ENCODE measurements around the gene UBAC2. TPM values are rescaled to one million over a fixed set of nuclear protein-coding genes. Genes with fewer than 3 reads are reported as not detected.

The UBAC2 gene
- total RNA-seq, 1 experiment from 2014 or later: 45.8 TPM

DNA sequence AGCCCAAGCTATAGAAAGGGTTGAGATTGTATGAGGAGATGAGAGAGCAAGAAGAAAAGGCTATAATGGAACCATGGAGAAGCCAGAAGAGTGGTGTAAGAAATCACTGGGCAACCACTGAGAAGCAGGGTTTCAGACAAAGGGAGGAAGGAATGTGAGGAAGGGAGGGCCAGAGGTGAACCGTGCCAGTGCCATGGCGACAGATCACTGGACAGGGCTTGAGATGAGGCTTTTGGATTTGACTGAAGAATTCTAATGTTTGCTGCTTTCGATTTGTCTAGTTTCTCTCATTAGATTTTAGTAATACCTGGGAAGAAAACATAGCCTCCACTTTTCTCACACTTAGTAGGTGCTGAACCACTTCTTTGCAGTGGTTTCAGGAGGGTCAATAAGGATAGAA, 112.8 kb downstream of the UBAC2 start:
- POLR2A ChIA-PET (ENCODE audit: low non-redundant PET): no interaction called here
- BruUV-seq (replicated peaks): no TSS peak
- Histone ChIP-seq H3K4me1 (ENCODE audit: insufficient read depth, low read length, poor library complexity, severe bottlenecking) (no peaks in the 10 kb centered on the region), H3K27ac (ENCODE audit: low read depth, low read length, poor library complexity, severe bottlenecking) (no peak overlapping the region), H3K27me3 (replicated peaks; ENCODE audit: insufficient read depth, low read depth, low read length, poor library complexity) (no peaks in the 10 kb centered on the region), H3K4me3 (ENCODE audit: low read depth, low read length, poor library complexity, severe bottlenecking) (no peak overlapping the region), H3K9me3 (ENCODE audit: low read depth, low read length, poor library complexity, severe bottlenecking) (no peaks in the 10 kb centered on the region), H3K36me3 (ENCODE audit: insufficient read depth, low read length, poor library complexity, severe bottlenecking) (no peaks in the 10 kb centered on the region)
- DNase-seq (ENCODE audit: low spot score): no peak
- intact Hi-C loops (cut with micrococcal nuclease; ENCODE audit: unreplicated experiment): no loop called here
- no peak for TF ChIP-seq EZH2 (IDR thresholded peaks at IDR 0.05; ENCODE audit: borderline replicate concordance, low read depth, low read length, poor library complexity, severe bottlenecking)
- TF ChIP-seq, protein P1, sequence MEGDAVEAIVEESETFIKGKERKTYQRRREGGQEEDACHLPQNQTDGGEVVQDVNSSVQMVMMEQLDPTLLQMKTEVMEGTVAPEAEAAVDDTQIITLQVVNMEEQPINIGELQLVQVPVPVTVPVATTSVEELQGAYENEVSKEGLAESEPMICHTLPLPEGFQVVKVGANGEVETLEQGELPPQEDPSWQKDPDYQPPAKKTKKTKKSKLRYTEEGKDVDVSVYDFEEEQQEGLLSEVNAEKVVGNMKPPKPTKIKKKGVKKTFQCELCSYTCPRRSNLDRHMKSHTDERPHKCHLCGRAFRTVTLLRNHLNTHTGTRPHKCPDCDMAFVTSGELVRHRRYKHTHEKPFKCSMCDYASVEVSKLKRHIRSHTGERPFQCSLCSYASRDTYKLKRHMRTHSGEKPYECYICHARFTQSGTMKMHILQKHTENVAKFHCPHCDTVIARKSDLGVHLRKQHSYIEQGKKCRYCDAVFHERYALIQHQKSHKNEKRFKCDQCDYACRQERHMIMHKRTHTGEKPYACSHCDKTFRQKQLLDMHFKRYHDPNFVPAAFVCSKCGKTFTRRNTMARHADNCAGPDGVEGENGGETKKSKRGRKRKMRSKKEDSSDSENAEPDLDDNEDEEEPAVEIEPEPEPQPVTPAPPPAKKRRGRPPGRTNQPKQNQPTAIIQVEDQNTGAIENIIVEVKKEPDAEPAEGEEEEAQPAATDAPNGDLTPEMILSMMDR (conservative IDR thresholded peaks at IDR 0.05; ENCODE audit: low read depth, low read length): no peak
- CTCF ChIA-PET: no interaction called here

DNA sequence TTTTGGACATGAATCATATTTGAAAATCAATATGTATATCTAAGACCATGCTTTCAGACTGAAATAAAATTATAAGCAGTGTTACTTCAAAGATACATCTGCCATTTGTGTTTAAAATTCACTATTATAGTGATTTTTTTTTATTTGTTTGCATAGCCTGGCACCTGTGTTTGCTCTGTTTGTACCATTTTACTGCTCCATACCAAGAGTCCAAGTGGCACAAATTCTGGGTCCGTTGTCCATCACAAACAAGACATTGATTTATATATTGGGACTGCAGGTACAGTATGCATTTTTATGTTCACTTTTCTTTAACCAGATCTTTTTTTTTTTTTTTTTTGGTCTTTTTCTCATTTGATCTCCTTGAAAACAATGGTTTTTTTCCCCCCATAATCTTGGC, 113.3 kb downstream of the UBAC2 start:
- Histone ChIP-seq H3K4me3 (ENCODE audit: low read depth, low read length, poor library complexity, severe bottlenecking) (no peak overlapping the region), H3K27me3 (replicated peaks; ENCODE audit: insufficient read depth, low read depth, low read length, poor library complexity) (no peaks in the 10 kb centered on the region), H3K4me1 (ENCODE audit: insufficient read depth, low read length, poor library complexity, severe bottlenecking) (no peaks in the 10 kb centered on the region), H3K36me3 (ENCODE audit: insufficient read depth, low read length, poor library complexity, severe bottlenecking) (no peaks in the 10 kb centered on the region), H3K9me3 (ENCODE audit: low read depth, low read length, poor library complexity, severe bottlenecking) (no peaks in the 10 kb centered on the region), H3K27ac (ENCODE audit: low read depth, low read length, poor library complexity, severe bottlenecking) (no peak overlapping the region)
- intact Hi-C loops (cut with micrococcal nuclease; ENCODE audit: unreplicated experiment): no loop called here
- no TSS peak for BruUV-seq (replicated peaks)
- DNase-seq (ENCODE audit: low spot score): no peak
- POLR2A ChIA-PET (ENCODE audit: low non-redundant PET): no interaction called here
- CTCF ChIA-PET: no interaction called here
- TF ChIP-seq EZH2 (IDR thresholded peaks at IDR 0.05; ENCODE audit: borderline replicate concordance, low read depth, low read length, poor library complexity, severe bottlenecking): no peak
- TF ChIP-seq, protein P1 (conservative IDR thresholded peaks at IDR 0.05; ENCODE audit: low read depth, low read length): no peak

DNA sequence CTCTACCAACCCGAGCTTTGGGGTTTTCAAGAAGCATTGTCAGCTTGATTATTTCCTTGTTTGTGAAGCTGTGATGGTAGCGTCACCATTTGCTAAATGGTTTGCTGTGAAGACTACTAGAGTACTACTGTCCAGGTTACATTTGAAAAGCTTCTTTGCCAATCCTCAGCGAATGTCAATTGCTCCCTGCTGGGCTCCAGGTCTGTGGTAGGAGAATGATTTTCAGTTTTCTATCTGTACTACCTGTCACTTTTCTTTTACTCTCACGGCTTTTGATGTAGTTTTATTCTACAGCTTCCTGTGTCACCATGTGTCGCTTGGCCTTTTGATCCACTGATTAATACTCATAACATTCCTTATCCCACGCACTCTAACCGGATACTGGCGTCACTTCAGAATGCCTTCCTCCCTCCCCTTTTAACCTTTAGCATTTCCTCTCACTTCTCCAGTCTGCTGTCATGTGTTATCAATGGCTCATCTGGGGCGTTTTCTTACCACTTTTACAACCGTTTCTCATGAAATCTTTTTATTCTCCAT, 114.1 kb downstream of the UBAC2 start:
- no peak for DNase-seq (ENCODE audit: low spot score)
- Histone ChIP-seq H3K4me3 (ENCODE audit: low read depth, low read length, poor library complexity, severe bottlenecking) (no peak overlapping the region), H3K36me3 (ENCODE audit: insufficient read depth, low read length, poor library complexity, severe bottlenecking) (no peaks in the 10 kb centered on the region), H3K4me1 (ENCODE audit: insufficient read depth, low read length, poor library complexity, severe bottlenecking) (no peaks in the 10 kb centered on the region), H3K27ac (ENCODE audit: low read depth, low read length, poor library complexity, severe bottlenecking) (no peak overlapping the region), H3K9me3 (ENCODE audit: low read depth, low read length, poor library complexity, severe bottlenecking) (no peaks in the 10 kb centered on the region), H3K27me3 (replicated peaks; ENCODE audit: insufficient read depth, low read depth, low read length, poor library complexity) (no peaks in the 10 kb centered on the region)
- ChIA-PET POLR2A (ENCODE audit: low non-redundant PET) (no interaction called here), CTCF (no interaction called here)
- TF ChIP-seq, protein P1 (conservative IDR thresholded peaks at IDR 0.05; ENCODE audit: low read depth, low read length): no peak
- no peak for TF ChIP-seq EZH2 (IDR thresholded peaks at IDR 0.05; ENCODE audit: borderline replicate concordance, low read depth, low read length, poor library complexity, severe bottlenecking)
- BruUV-seq (replicated peaks): no TSS peak
- intact Hi-C loops (cut with micrococcal nuclease; ENCODE audit: unreplicated experiment): no loop called here
